ENCODE results near the gene HTRA2.
"Not testable (repeated sequence)": the region's sequence is repeated elsewhere in the genome, so short reads cannot be mapped to it uniquely, and the experiment has no call there.

The HTRA2 gene

GRCh38 chr2:74529357-74530238 lies at the start of gene HTRA2, which contains the start of gene AUP1:
HTRA2 (plus strand) TSS chr2:74529933; CDS start chr2:74530007, 74 bp downstream.
AUP1 (minus strand) TSS chr2:74529706; CDS start chr2:74529629, 77 bp downstream.
- FAIRE-seq (no peak), DNase-seq (ENCODE audit: insufficient read length, low spot score) (peak; percentile 99)
- no peak for TF ChIP-seq CTCF (IDR thresholded peaks at IDR 0.05; ENCODE audit: insufficient read depth, missing control alignments)

GRCh38 chr2:74481431-74481830 lies 48.3 kb upstream of the HTRA2 start:
- no peak for TF ChIP-seq CTCF (IDR thresholded peaks at IDR 0.05; ENCODE audit: insufficient read depth, missing control alignments)
- DNase-seq (ENCODE audit: insufficient read length, low spot score) (no peak), FAIRE-seq (no peak)

- no peak for DNase-seq (ENCODE audit: insufficient read length, low spot score)
- TF ChIP-seq CTCF (IDR thresholded peaks at IDR 0.05; ENCODE audit: insufficient read depth, missing control alignments) = no peak
- FAIRE-seq = no peak
These were observed 47.6 kb upstream of the HTRA2 start for GRCh38 chr2:74481961-74482800.

- FAIRE-seq (peak; percentile 73), DNase-seq (ENCODE audit: insufficient read length, low spot score) (peak; percentile 76)
- peak; percentile 90 for TF ChIP-seq CTCF (IDR thresholded peaks at IDR 0.05; ENCODE audit: insufficient read depth, missing control alignments)
These were observed 46.7 kb upstream of the HTRA2 start, which contains the start of the genes CCDC142 and TTC31 for GRCh38 chr2:74482801-74483674. CCDC142 (minus strand) TSS chr2:74482998; CDS start chr2:74482837, 161 bp downstream. TTC31 (plus strand) TSS chr2:74483081; CDS start chr2:74483096, 15 bp downstream.

GRCh38 chr2:74483675-74484164 lies 46.0 kb upstream of the HTRA2 start:
- FAIRE-seq; DNase-seq (ENCODE audit: insufficient read length, low spot score): not testable (repeated sequence)

GRCh38 chr2:74486141-74486540 lies 43.6 kb upstream of the HTRA2 start:
- no peak for TF ChIP-seq CTCF (IDR thresholded peaks at IDR 0.05; ENCODE audit: insufficient read depth, missing control alignments)
- FAIRE-seq (no peak), DNase-seq (ENCODE audit: insufficient read length, low spot score) (no peak)
